ENCODE data around the gene ELMO3.
A peak's percentile ranks its signal among the peaks of the same experiment; 100 is the strongest.

ELMO3 gene, protein sequence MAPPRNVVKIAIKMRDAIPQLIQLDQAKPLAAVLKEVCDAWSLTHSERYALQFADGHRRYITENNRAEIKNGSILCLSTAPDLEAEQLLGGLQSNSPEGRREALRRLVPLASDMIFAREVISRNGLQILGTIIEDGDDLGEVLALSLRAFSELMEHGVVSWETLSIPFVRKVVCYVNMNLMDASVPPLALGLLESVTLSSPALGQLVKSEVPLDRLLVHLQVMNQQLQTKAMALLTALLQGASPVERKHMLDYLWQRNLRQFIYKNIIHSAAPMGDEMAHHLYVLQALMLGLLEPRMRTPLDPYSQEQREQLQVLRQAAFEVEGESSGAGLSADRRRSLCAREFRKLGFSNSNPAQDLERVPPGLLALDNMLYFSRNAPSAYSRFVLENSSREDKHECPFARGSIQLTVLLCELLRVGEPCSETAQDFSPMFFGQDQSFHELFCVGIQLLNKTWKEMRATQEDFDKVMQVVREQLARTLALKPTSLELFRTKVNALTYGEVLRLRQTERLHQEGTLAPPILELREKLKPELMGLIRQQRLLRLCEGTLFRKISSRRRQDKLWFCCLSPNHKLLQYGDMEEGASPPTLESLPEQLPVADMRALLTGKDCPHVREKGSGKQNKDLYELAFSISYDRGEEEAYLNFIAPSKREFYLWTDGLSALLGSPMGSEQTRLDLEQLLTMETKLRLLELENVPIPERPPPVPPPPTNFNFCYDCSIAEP

DNA sequence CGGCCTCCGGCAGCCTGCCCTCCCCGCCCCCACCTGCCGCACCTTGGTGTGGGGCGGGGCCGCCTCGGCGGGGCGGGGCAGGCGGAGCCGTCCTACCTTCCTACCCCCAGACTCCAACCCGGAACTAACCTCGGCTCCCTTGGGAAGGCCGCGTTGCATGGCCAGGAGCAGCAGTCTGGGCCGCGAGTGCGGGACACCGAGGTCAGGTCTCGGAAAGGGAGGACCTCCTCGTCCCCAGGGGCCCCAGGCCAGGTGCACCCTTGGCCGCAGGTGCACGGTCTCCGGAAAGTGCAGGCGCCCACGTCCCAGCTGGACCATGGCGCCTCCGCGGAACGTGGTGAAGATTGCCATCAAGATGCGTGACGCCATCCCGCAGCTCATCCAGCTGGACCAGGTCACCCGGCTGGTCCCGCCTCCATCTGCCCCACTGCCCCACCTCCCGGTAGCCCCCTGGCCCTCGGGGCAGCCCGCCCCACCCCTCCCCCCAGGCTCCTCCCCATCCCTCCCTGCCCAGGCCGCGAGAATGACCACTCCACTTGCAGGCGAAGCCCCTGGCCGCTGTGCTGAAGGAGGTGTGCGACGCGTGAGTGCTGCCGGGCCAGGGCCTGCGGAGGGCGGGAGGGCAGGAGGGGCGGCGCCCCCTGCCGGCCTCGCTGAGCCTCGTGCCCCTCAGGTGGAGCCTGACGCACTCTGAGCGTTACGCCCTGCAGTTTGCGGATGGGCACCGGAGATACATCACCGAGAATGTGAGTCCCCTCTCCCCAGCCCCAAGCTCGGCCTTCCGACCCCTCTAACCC, at the start of gene ELMO3:
ELMO3 (plus strand) TSS at position 121 of the 797 bp plus-strand sequence; CDS start at position 317, 196 bp downstream.
- no peak for DNase-seq (ENCODE audit: low spot score)

DNA sequence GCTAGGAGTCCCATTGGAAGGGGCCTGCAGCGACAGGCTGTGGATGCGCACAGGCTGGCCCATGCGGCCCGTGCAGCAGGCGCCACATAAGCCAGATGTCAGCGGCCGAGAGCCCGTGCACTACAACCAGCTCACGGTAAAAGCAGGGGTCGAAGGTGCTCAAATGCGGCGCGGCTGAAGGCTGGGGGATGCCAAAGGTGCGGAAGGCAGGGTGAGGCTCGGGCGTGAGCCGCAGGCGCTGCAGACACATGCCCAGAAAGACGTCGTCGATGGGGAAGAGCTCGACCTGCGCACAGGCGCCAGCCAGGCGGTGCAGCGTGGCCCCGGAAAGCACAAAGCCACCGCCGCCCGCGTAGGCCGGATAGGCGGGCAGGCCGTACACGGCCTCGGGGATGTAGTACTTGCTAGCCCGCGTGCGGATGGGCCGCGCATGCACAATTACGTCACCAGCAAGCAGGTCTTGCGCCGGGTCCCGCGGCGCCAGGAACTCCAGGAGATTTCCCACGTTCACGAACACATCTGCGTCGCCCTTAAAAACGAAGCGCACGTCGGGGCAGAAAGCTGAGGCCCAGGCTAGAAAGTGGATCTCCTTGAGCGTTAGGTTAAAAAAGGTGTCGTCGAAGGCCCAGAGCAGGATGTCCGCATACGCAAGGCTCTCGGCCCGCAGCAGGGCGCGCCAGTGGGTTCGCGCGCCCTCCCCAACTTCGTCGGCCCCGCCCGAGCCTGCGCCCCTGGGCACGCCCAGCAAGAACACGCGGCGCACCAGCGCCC, 49.5 kb upstream of the ELMO3 start:
- DNase-seq (ENCODE audit: low spot score) = no peak

DNA sequence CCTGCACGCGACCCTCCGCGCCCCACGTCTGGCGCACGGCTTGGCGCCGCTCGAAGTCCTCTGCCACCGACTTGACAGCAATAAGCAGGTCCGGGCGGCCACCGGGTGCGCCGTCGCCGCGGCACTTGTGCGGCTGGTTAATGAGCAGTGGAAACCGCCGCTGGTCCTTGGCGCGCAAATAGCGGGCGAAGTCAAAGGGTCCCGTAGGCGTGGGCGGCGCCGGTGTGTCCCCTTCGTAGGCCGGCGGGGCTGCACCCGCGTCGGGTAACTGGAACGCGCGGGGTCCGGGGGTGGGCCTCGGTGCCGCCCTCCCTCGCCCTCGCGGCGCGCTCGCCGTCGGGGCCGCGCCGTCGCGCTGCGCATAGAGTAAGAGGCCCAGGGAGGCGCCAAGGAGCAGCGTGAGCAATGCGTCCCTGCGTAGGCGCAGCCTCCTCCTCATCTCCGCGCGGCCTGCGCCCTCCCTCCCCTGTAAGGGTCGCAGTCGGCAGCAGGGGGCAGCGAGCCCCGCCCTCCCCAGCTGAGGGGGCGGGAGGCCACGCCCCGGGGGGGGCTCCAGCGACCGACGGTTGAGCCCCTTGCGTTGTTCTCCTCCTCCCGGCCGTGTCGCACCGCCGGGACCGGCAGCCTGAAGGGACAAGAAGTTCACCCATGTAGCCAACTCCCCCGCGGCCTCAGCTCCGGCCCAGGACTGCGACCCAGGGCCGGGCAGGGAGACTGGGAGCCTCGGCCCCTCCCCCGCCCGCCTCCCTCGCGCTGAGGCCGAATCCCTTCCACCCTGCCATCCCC, 48.7 kb upstream of the ELMO3 start:
- no peak for DNase-seq (ENCODE audit: low spot score)

DNA sequence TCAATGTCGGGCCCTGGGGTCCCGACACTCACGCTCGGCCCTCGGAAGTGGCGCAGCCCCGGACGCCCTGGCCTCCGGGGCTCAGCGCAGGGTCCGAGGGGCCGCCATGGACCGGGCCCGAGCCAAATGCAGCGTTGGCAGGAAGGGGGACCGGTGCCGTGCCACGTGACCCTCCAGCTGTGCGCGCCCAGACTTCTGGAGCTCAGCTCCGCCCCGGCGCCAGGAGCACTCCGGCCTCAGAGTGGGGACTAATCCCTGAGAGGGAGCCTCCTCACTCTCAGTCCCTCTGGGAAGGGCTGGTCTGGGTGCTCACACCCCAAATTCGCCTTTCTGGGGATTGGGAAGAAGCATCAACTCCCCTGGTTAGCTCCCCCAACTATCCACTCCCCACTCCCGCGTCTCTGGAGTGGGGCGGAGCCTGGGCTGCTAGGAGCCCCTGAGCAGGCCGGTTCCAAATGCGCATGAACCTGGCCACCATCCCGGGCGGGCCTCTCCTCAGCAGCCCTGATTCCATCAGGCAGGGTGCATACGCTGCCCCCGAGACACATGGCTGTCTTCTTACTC, 48.0 kb upstream of the ELMO3 start, which contains the start of gene B3GNT9:
B3GNT9 (minus strand) TSS at position 166 of the 564 bp plus-strand sequence. CDS start 513 bp downstream, outside the sequence.
- DNase-seq (ENCODE audit: low spot score) = no peak

DNA sequence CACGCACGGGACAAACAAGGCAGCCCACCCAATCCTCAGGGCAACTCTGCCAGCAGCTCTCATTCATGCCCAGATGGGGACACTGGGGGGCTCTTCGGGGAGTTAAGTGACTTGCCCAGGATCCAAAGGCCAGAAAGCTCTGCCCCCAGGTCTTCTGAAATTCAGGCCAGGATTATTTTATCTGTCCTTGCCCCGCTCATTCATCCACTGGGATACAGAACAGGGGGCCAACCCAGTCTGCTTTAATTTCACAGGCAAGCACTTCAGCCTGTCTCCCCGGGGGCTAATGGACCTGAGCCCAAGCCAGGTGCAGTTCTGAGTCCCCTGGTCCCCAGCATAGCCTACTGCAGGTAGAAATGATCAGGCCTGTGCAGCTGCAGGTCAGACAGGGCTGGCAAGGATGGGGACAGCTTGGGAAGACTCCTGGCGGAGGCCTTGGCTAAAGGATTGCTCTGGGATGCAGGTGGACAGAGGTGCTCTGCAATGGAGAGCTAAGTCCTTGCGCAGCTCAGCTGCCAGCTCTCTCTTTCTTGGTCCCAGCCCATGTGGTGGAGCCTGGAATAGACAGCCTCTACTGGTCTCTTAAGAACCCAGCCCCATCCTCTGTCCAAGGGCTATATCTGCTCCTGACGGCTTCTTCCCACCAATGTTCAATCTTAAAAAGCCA, 47.4 kb upstream of the ELMO3 start:
- DNase-seq (ENCODE audit: low spot score) = no peak

DNA sequence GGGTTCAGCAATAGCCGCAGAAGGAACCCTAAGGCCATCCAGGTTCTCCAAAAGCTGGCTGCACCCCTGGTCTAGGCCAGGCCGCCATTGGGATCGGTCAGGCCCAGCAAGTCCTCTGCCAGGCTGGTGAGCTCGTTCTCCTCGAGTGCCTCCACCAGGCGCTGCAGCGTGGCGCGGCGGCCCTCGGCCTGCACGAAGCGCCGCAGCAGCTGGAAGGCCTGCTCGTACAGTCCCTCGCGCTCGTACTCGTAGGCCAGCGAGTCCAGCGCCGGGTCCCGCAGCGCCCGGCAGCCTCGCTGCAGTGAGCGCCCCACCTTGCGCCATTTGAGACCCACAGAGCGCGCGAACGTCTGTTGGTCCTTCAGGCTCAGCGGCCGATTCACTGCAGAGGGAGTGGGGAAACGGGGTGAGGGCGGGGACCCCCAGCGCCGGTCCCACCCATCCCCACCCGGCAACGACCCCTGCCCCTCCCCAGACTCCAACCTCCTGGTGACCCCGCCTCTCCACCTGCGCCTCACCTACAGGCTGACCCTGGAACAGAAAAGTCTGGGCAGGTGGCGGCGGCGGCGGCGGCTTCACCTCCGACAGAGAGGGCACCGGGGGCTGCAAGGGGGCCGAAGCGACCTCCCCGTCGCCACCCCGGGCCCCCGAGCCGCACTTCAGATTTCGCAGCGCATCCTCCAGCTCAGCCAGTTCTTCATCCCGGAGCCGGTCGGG, 44.2 kb upstream of the ELMO3 start:
- no peak for DNase-seq (ENCODE audit: low spot score)

DNA sequence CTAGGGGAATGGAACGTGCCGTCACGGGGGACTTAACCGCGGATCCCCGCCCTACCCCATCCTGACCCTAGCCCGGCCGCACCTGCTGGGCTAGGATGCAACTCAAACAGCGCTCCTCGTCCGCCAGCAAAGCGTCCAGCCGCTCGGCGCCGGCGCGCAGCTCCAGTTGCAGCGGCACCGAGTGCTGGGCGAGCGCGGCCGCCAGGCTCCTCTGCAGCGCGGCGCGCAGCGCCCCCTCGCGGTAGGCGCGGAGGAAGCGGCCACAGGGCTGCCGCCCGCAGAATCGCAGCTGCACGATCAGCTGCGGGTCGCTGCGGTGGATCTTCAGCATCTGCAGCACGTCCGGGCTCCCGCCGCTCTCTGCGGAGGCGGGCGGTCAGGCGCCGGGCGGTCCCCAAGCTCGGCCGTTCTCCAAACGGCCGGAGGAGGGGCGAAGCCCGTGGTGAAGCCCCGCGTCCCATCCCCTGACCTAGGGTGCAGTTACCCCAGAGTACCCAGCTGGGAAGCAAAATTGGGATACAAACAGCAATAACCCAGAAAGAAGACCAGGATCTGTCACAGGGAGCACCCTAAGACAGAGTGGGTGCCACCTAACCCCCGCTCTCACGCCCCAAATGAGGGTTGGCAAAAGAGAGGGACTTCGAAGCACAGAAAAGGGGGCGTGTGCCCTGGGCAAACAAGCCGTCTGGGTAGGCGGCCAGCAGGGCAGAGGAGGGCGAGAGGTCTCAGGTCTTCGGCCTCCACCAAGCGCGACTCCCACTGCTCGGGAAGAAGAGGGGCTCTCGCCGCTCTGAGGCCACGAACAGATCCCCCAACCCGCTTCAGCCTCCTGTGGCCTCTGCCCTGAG, 43.4 kb upstream of the ELMO3 start:
- DNase-seq (ENCODE audit: low spot score) = peak; percentile 90

DNA sequence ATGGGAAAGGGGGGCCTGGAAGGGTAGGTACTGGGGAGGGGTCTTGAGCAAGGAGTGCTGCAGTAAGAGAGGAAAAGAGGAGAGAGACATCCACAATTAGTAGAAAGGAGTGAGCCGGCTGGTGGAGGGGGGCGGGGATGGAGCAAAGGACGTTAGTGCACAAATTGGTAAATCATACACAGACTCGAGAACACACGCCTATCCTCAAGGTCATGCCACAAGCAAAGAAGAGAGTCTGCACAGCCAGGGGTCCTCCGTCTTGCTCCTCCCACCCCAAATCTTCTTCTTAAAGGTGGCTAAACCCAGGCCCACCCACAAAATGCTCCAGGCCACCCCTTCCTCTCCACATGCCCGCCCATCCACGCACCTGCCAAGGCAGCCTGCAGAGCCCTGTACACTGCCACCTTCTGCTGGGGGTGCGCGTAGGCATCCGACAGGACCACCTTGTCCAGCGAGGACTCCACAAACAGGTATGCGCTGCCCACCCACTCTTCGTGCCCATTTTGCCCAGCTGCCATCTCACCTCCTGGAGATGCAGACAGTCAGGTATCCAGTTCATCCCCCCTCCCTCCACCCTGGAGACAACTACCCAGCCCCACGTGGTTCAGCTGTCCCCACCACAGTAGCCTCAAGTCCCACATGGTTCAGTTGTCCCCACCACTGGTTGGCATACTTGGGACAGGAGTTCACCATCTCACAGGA, 42.6 kb upstream of the ELMO3 start:
- DNase-seq (ENCODE audit: low spot score) = no peak

DNA sequence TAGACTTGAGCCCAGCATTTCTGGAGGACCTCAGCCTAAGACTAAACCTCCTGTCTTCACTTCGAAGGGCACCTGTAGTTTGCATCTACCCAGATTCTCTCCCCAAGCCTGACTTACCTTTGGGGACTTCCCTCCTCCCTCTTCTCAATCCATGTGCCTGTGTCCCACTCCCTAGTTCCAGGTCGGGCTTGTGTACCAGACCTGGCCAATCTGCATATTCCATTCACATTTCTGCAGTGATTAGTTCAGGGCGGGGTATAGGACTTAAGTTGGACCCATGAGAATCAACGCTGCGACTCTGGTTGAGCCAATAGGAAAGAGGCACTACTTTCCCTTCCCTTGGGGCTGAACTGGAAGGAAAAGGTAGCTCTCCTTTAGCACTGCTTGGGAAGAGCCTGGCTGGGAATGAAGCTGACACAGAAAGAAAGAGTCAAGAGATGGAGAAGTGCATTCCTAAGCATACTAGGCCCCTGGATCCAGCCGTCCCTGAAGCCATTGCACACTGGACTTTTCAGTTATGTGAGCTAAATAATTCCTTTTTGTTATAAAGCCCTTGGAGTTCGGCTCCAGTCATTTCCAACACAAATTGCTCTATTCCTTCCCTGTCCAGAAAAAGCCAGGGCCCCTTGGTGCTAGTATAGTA, 41.7 kb upstream of the ELMO3 start:
- DNase-seq (ENCODE audit: low spot score) = no peak

DNA sequence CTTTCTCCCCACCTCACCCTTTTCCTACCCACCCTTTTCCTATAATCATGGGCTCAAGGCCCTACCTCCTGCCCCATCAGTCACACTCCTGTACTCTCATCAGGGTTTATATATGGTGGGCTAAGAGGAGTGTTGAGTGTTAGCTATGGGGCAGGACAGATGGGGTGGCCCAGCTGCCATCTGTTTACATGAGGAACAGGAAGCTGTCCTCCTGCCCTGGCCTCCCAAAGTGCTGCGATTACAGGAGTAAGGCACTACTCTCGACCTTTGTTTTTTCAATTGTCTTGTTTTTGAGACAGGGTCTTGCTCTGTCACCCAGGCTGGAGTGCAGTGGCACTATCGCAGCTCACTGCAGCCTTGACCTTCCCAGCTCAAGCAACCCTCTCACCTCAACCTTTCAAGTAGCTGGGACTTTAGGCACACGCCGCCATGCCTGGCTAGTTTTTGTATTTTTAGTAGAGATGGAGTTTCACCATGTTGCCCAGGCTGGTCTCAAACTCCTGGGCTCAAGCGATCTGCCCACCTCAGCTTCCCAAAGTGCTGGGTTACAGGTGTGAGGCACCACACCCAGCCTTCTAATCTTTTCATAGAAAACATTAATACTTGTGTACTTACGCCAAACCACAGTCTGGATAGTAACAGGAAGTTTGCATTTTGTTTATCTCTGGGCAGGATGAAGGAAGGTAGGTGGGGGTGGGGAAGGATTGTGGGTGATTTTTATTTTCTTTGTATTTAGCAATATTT, 40.9 kb upstream of the ELMO3 start:
- DNase-seq (ENCODE audit: low spot score) = no peak

DNA sequence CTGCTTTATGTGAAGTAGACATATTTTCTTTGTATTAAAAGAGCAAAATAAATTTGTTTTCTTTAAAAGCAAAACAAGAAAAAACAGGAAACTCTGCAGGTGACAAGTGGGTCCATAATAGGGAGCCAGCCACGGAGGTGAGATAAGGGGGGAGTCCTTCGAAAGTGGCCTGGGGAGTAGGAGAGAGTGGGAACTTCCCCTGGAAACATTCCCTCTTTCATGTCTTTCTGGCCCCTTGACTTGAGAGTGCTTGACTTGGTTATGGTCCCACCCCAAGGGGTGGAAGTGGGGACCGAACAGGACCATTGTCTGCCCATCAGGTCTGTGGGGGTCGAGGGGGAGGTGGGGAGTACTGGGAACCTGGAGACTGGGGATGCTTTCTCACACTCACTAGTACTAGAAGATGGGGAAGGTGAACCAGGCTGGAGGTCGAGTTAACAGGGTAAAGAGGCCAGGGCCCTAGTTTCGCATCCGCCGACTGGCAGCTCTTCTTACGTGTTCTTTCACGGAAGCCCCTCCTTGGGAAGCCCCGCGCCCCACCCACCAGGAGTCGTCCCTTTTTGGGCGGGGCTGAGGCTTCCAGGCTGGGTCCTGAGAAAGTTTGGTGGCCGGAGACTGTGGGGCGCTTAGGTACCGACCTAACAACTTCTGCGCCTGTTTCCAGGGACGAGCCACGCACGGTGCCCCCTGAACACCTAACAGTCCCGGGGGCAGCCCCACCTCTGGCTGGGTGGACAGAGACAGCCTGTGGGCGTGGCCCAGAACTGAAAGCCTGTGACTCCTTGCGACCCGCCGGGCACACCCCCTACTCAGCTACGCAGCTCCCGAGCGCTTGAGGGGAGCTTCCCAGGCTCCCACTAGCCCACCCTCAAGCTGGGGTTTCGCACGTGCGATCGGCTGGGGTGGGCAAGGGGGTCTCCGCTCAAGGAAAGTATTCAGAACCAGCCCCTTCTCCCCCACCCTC, 40.0 kb upstream of the ELMO3 start:
- DNase-seq (ENCODE audit: low spot score) = no peak

DNA sequence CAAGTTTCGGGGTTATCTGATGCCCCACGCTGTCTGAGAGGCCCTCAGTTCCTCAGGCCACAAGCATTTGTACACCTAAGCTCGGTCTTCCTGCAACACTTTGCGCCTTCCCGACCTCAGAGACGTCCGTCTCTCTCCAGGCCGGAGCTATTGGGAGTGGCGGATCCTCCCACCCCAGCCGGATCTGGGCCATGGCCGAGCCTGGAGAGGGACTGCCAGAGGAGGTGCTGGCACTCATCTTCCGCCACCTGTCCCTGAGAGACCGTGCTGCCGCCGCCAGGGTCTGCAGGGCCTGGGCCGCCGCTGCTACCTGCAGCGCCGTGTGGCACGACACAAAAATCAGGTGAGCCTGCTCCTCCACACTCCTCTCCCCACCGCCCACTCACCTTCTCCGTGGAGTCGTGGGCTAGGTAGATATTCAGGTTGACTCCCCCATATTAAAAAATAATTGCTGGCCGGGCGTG, 37.3 kb upstream of the ELMO3 start:
- no peak for DNase-seq (ENCODE audit: low spot score)

DNA sequence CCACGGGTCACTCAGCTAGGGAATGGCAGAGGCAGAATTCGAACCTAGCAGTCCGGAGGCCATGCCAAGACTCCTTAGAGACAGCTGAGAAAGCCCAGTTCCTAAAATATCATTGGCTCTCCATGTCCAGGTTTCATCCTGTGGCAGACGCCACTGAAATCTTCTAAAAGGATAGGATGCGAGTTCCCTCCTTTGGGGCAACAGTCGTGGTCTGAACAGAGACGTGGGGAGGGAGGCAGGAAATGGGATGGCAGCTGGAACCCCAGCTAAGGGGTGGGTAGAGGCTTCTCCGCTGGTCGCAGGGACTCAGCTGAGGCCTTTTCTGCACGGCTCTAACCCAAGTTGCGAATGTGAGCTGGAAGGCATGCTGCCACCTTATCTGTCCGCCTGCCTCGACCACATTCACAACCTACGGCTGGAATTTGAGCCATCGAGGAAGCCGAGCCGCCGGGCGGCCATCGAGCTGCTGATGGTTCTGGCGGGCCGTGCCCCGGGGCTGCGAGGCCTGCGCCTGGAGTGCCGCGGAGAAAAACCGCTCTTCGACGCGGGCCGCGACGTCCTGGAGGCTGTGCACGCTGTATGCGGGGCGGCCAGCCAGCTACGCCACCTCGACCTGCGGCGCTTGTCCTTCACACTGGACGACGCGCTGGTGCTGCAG, 36.3 kb upstream of the ELMO3 start:
- DNase-seq (ENCODE audit: low spot score) = no peak

DNA sequence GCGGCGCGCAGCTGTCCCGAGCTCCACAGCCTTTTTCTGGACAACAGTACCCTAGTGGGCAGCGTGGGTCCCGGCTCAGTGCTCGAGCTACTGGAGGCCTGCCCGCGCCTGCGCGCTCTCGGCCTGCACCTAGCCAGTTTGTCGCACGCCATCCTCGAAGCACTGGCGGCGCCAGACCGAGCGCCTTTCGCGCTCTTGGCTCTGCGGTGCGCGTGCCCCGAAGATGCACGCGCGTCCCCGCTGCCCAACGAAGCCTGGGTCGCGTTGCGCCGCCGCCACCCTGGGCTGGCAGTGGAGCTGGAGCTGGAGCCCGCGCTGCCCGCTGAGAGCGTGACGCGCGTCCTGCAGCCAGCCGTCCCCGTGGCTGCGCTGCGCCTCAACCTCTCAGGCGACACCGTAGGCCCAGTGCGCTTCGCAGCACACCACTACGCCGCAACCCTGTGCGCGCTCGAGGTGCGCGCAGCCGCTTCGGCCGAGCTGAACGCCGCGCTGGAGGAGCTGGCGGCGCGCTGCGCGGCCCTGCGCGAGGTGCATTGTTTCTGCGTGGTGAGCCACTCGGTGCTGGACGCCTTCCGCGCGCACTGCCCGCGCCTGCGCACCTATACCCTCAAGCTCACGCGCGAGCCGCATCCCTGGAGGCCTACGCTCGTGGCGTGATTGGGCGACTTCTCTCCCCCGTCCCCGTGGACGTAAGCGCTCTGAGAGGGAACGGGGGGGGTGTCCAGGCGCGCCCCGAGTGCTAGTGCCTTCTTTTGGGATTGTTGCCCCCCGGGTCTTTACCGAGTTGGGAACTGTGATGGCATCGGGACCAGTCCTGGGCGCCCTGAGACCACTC, 35.5 kb upstream of the ELMO3 start:
- DNase-seq (ENCODE audit: low spot score) = no peak

All from HuH-7 (cell line).